Mesenchymal stem cell (in vitro differentiated cells and primary cell): ENCODE measurements around the gene B9D1.
A peak's percentile ranks its signal among the peaks of the same experiment; 100 is the strongest.

ENCODE experiments used
- DNase-seq: peaks from one replicate; pipeline ENCODE4 v3.0.0-alpha.2; 2013
- H2AFZ ChIP-seq: one replicate; pipeline ENCODE4 v1.6.1; 2013; ENCODE audit warnings: low read depth, mild to moderate bottlenecking, control low read depth, inconsistent platforms, low read length, moderate library complexity
- H2AK5ac ChIP-seq: 2 replicates; pipeline ENCODE4 v1.6.1; 2013; ENCODE audit warnings: low read length, moderate library complexity, mild to moderate bottlenecking, inconsistent platforms; ENCODE audit not compliant: severe bottlenecking
- H2BK120ac ChIP-seq: one replicate; pipeline ENCODE4 v1.6.1; 2013; ENCODE audit warnings: low read depth, mild to moderate bottlenecking, inconsistent platforms, low read length, moderate library complexity
- H2BK12ac ChIP-seq, 2 experiments: one replicate each; pipeline ENCODE4 v1.6.1; 2013; ENCODE audit warnings: inconsistent platforms in 2 of 2, low read length in 2 of 2, mild to moderate bottlenecking in 2 of 2, moderate library complexity in 2 of 2, control low read depth in 1 of 2
- H2BK15ac ChIP-seq: one replicate; pipeline ENCODE4 v1.6.1; 2013; ENCODE audit warnings: mild to moderate bottlenecking, low read depth, inconsistent platforms; ENCODE audit not compliant: poor library complexity, severe bottlenecking
- H2BK5ac ChIP-seq: 2 replicates; pipeline ENCODE4 v1.6.1; 2013; ENCODE audit warnings: low read depth, mild to moderate bottlenecking, low read length, control low read depth, inconsistent platforms; ENCODE audit not compliant: poor library complexity, severe bottlenecking
- H3K14ac ChIP-seq, 2 experiments: one replicate each; pipeline ENCODE4 v1.6.1; 2013; ENCODE audit warnings: inconsistent platforms in 2 of 2, low read length in 2 of 2, control low read depth in 1 of 2, mild to moderate bottlenecking in 1 of 2, moderate library complexity in 1 of 2
- H3K18ac ChIP-seq, 2 experiments: one replicate each; pipeline ENCODE4 v1.6.1; 2013; ENCODE audit warnings: inconsistent platforms in 2 of 2, low read length in 2 of 2, control low read depth in 1 of 2, low read depth in 1 of 2, mild to moderate bottlenecking in 1 of 2
- H3K23ac ChIP-seq, 2 experiments: one replicate each; pipeline ENCODE4 v1.6.1; 2013; ENCODE audit warnings: inconsistent platforms in 2 of 2, low read length in 2 of 2, mild to moderate bottlenecking in 2 of 2, moderate library complexity in 2 of 2, control low read depth in 1 of 2
- H3K27ac ChIP-seq: 2 replicates; pipeline ENCODE4 v1.5.1; 2013; ENCODE audit warnings: mild to moderate bottlenecking, moderate library complexity, low read length, control low read depth, inconsistent platforms; ENCODE audit not compliant: poor library complexity, severe bottlenecking
- H3K27me3 ChIP-seq, 2 experiments: 2 replicates each; pipeline versions ENCODE4 v1.6.1 to v1.7.0; 2013; ENCODE audit warnings: low read length in 2 of 2, mild to moderate bottlenecking in 2 of 2, moderate library complexity in 2 of 2, control low read depth in 1 of 2, inconsistent platforms in 1 of 2; ENCODE audit not compliant: control insufficient read depth in 1 of 2, insufficient read depth in 1 of 2
- H3K36me3 ChIP-seq, 2 experiments: 2 replicates each; pipeline versions ENCODE4 v1.6.1 to v1.7.0; 2013; ENCODE audit warnings: low read length in 2 of 2, control low read depth in 1 of 2, inconsistent platforms in 1 of 2, low read depth in 1 of 2, mild to moderate bottlenecking in 1 of 2; ENCODE audit not compliant: insufficient read depth in 2 of 2, control insufficient read depth in 1 of 2
- H3K4ac ChIP-seq, 2 experiments: one replicate each; pipeline ENCODE4 v1.6.1; 2013; ENCODE audit warnings: inconsistent platforms in 2 of 2, low read length in 2 of 2, mild to moderate bottlenecking in 2 of 2, moderate library complexity in 2 of 2, control low read depth in 1 of 2, low read depth in 1 of 2
- H3K4me1 ChIP-seq: 2 replicates; pipeline ENCODE4 v1.6.1; 2013; ENCODE audit warnings: low read depth, low read length, control low read depth; ENCODE audit not compliant: control insufficient read depth, insufficient read depth
- H3K4me2 ChIP-seq: 2 replicates; pipeline ENCODE4 v1.6.1; 2013; ENCODE audit warnings: low read length, mild to moderate bottlenecking, inconsistent platforms; ENCODE audit not compliant: poor library complexity, severe bottlenecking
- H3K4me3 ChIP-seq, 2 experiments: 2 replicates each; pipeline versions ENCODE4 v1.5.1 to v1.7.0; 2013; ENCODE audit warnings: low read length in 2 of 2, mild to moderate bottlenecking in 2 of 2, control low read depth in 1 of 2, low read depth in 1 of 2; ENCODE audit not compliant: insufficient read depth in 1 of 2
- H3K79me1 ChIP-seq: replicated peaks from 2 replicates; pipeline ENCODE4 v1.6.1; 2013; ENCODE audit warnings: mild to moderate bottlenecking, control low read depth, low read length, inconsistent platforms; ENCODE audit not compliant: poor library complexity, severe bottlenecking
- H3K9ac ChIP-seq: 2 replicates; pipeline ENCODE4 v1.7.0; 2013; ENCODE audit warnings: mild to moderate bottlenecking, low read length, moderate library complexity
- H3K9me3 ChIP-seq: 2 replicates; pipeline ENCODE4 v1.7.0; 2013; ENCODE audit warnings: mild to moderate bottlenecking, low read length; ENCODE audit not compliant: control insufficient read depth
- H4K8ac ChIP-seq: one replicate; pipeline ENCODE4 v1.6.1; 2013; ENCODE audit warnings: inconsistent platforms, mild to moderate bottlenecking, low read length, moderate library complexity
- H4K91ac ChIP-seq: one replicate; pipeline ENCODE4 v1.6.1; 2013; ENCODE audit warnings: mild to moderate bottlenecking, low read length, inconsistent platforms
- WGBS: methylation state at CpG from one replicate; pipeline ENCODE4 v1.1.7; 2013; ENCODE audit warnings: mixed read lengths; 5-methylcytosine and 5-hydroxymethylcytosine counted together

B9D1 gene

GRCh38 chr17:19322861-19323260 is 39.7 kb downstream of the B9D1 start:
- Histone ChIP-seq H3K23ac (no peak overlapping the region), H4K91ac (no peak overlapping the region), H3K27ac (no peak overlapping the region), H4K8ac (no peak overlapping the region), H2AFZ (no peak overlapping the region), H3K14ac (no peak overlapping the region), H3K4ac (no peak overlapping the region), H3K9me3 (peaks cover 2% of the 10 kb centered on the region), H2BK15ac (no peak overlapping the region), H3K18ac (no peak overlapping the region), H3K36me3 (peaks cover 22 to 48% of the 10 kb centered on the region in 2 experiments), H2BK5ac (no peak overlapping the region), H3K4me3 (no peak overlapping the region), H3K79me1 (peaks cover 20% of the 10 kb centered on the region), H3K9ac (no peak overlapping the region), H3K4me1 (peaks cover 20% of the 10 kb centered on the region), H2AK5ac (peak overlapping the region; percentile 55), H2BK12ac (no peak overlapping the region), H3K27me3 (no peaks in the 10 kb centered on the region), H2BK120ac (no peak overlapping the region), H3K4me2 (no peak overlapping the region)
- WGBS: 94% methylated on average over 1 of the region's 1 CpG
- no peak for DNase-seq

- no peak overlapping the region for H3K18ac ChIP-seq
- H3K9ac ChIP-seq: no peak overlapping the region
- H2BK15ac ChIP-seq: no peak overlapping the region
Measured at GRCh38 chr17:19322129-19322505, 40.4 kb downstream of the B9D1 start.

GRCh38 chr17:19321481-19322128 is 40.9 kb downstream of the B9D1 start:
- WGBS: 89% methylated on average over 9 of the region's 9 CpGs
- H3K4me2 ChIP-seq: no peak overlapping the region
- peaks cover 20% of the 10 kb centered on the region for H3K79me1 ChIP-seq
- no peak overlapping the region for H2BK12ac ChIP-seq
- H2BK15ac ChIP-seq: no peak overlapping the region
- H2BK120ac ChIP-seq: no peak overlapping the region
- peaks cover 25 to 57% of the 10 kb centered on the region in 2 experiments for H3K36me3 ChIP-seq
- no peak overlapping the region for H3K18ac ChIP-seq
- H4K91ac ChIP-seq: no peak overlapping the region
- DNase-seq: no peak
- peaks cover 2% of the 10 kb centered on the region for H3K9me3 ChIP-seq
- no peak overlapping the region for H2BK5ac ChIP-seq
- H2AFZ ChIP-seq: no peak overlapping the region
- no peak overlapping the region for H3K27ac ChIP-seq
- no peak overlapping the region for H3K4me3 ChIP-seq
- H3K27me3 ChIP-seq: no peaks in the 10 kb centered on the region
- H3K14ac ChIP-seq: no peak overlapping the region
- no peak overlapping the region for H2AK5ac ChIP-seq
- peaks cover 24% of the 10 kb centered on the region for H3K4me1 ChIP-seq
- no peak overlapping the region for H3K9ac ChIP-seq
- no peak overlapping the region for H4K8ac ChIP-seq
- no peak overlapping the region for H3K23ac ChIP-seq
- H3K4ac ChIP-seq: no peak overlapping the region

More at GRCh38 chr17:19322129-19322505, 40.4 kb downstream of the B9D1 start:
- Histone ChIP-seq H3K4ac (no peak overlapping the region), H2BK5ac (no peak overlapping the region), H3K9me3 (peaks cover 2% of the 10 kb centered on the region), H2BK12ac (no peak overlapping the region), H3K27ac (no peak overlapping the region), H4K91ac (no peak overlapping the region), H2BK120ac (no peak overlapping the region), H3K4me1 (peaks cover 22% of the 10 kb centered on the region), H2AFZ (no peak overlapping the region), H2AK5ac (no peak overlapping the region), H3K14ac (no peak overlapping the region), H3K27me3 (no peaks in the 10 kb centered on the region), H3K23ac (no peak overlapping the region), H3K36me3 (peaks cover 25 to 55% of the 10 kb centered on the region in 2 experiments), H3K79me1 (peaks cover 20% of the 10 kb centered on the region), H4K8ac (no peak overlapping the region), H3K4me3 (no peak overlapping the region), H3K4me2 (no peak overlapping the region)
- DNase-seq: no peak
- WGBS: 99% methylated on average over 5 of the region's 5 CpGs

GRCh38 chr17:19320876-19321275 is 41.6 kb downstream of the B9D1 start:
- Histone ChIP-seq H4K91ac (no peak overlapping the region), H3K27ac (no peak overlapping the region), H3K4me3 (no peak overlapping the region), H2BK120ac (no peak overlapping the region), H3K14ac (no peak overlapping the region), H3K27me3 (no peaks in the 10 kb centered on the region), H3K4ac (no peak overlapping the region), H4K8ac (no peak overlapping the region), H2BK12ac (no peak overlapping the region), H3K23ac (no peak overlapping the region), H2BK15ac (no peak overlapping the region), H2AK5ac (no peak overlapping the region), H3K36me3 (peaks cover 28 to 65% of the 10 kb centered on the region in 2 experiments), H3K9ac (no peak overlapping the region), H3K9me3 (peaks cover 2% of the 10 kb centered on the region), H3K4me2 (no peak overlapping the region), H3K79me1 (peaks cover 20% of the 10 kb centered on the region), H2AFZ (no peak overlapping the region), H3K18ac (no peak overlapping the region), H2BK5ac (no peak overlapping the region), H3K4me1 (peaks cover 26% of the 10 kb centered on the region)
- DNase-seq: no peak
- WGBS: over 99% methylated on average over 5 of the region's 5 CpGs
